ENCODE data around the gene EFHD2.
"Not testable (repeated sequence)": the region's sequence is repeated elsewhere in the genome, so short reads cannot be mapped to it uniquely, and the experiment has no call there.

The EFHD2 gene

DNA sequence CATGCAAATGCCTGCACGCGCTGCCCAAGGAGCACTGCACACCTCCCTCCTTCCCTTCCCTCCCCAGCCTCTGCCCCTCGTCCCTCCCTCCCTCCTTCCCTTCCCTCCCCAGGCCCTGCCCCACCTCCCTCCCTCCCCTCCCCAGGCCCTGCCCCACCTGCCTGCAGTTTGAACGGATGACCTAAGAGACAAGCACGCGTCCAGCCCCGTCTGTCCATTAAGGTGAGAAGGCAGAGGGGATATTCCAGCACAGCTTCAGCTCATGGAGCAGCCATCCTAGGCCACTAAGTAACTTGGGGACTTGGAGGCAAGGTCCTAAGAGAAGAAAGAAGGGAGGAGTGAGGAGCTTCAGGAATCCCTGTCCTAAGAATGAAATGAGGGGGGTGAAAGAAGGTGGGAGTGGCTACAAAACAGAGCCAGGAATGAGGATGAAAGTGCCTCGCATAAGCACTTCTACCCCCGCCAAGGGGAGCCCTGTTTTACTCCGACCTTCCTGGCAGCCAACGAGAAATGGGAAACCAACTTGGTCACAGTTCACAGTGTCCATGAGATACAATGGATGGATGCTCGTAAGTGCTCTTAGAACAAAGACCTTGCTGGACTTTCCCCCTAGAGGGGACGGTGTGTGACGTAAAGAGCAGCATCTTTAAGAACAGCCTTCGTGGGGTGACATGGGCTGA, 21.3 kb upstream of the EFHD2 start:
- DNase-seq (ENCODE audit: low read depth) = no peak

DNA sequence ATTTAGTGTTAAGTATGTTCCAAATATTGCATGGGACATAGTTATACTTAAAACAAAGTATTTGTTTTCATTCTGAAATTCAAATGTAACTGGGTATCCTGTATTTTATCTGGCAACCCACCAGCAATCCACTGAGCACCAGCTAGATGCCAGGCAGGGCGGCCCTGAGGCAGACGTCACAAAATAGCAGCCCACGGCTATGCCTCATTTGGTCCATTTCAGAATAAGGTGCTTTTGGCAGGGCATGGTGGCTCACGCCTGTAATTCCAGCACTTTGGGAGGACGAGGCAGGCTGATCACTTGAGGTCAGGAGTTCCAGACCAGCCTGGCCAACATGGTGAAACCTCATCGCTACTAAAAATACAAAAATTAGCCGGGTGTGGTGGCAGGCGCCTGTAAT, 19.9 kb upstream of the EFHD2 start:
- not testable (repeated sequence) for DNase-seq (ENCODE audit: low read depth)

DNA sequence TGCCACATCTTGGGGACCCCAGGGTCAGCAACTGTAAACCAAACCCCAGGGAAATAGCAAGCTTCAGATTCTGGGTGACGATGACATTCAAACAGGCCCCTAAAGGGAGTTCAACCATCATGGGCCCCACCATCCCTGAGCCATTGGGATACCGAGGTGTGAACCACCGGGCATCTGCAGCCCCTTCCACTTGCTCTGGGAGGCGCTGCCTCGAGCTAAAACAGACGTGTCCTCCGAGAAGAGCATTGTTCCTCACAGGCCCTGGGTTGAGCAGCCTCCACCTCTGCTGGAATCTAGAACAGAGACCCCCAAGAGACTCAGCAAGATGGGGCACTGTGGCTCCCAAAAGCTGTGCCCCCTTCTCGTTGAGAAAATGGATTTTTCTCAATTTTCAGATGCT, 19.0 kb upstream of the EFHD2 start:
- DNase-seq (ENCODE audit: low read depth) = no peak

DNA sequence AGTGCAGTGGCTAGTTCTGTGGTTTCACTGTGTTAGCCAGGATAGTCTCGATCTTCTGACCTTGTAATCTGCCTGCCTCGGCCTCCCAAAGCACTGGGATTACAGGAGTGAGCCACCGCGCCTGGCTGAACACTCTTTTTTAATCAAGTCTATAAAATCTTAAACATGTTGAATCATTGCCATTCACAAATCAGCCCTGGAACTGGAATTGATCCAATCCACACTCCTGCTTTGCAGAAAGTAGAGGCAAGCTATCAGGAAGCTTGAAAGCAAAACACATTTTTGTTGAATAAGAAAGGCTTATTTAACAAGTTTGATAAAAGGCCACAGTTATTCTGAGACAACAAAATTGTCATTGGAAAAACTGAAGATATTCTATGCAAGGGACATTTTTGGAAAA, 18.3 kb upstream of the EFHD2 start:
- no peak for DNase-seq (ENCODE audit: low read depth)

DNA sequence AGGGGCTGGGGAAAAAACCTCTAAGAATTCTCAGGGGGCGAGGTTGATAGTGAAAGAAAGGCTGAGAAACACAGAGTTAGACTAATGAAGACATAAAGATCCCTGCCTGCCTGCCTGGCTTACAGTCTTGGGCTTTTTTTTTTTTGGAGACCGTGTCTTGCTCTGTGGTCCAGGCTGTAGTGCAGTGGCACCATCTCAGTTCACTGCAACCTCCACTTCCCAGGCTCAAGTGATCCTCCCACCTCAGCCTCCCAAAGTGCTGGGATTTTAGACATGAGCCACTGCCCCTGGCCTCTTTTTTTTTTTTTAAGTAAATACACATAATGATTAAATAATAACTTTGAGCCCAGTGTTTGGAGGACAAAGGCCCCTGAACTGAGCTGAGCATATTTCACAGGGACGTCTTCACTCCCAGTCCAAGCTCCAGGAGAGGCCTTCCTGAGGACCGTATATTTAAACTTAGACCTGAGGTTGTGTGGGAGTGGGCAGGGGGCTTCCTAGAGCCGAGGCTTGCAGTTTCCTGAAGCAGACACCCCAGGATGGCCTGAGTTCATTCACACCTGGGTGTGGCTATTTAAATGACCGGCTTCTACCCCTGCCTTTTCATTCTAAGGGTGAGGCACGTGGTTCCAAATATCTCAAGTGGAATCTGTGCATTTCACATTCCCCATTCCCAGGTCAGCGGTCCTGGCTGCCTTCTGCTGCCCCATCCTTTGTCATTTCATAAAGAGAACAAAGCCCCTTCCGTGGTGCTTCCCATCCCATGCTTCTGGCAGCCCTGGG, 16.0 kb upstream of the EFHD2 start:
- no peak for DNase-seq (ENCODE audit: low read depth)

DNA sequence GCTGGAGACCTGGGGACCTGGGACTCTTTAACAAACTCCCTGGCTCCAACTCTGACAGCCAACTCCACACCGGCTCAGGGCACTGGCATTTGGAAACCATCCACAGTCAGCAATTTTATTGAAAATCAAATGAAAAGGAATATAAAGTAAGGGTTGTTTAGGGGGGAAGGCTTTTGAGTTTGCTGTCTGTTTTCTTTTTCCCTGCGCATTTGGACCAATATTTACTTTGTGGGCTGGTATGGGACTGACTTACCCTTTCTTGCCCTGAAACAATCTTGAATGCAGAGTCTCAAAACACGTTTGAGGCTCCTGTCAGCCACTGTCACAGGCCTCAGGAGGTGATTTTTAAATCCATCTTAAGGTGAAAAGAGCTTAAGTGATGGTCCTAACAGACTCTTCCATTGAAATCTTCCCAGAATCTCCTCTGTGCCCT, 15.4 kb upstream of the EFHD2 start:
- DNase-seq (ENCODE audit: low read depth) = no peak

DNA sequence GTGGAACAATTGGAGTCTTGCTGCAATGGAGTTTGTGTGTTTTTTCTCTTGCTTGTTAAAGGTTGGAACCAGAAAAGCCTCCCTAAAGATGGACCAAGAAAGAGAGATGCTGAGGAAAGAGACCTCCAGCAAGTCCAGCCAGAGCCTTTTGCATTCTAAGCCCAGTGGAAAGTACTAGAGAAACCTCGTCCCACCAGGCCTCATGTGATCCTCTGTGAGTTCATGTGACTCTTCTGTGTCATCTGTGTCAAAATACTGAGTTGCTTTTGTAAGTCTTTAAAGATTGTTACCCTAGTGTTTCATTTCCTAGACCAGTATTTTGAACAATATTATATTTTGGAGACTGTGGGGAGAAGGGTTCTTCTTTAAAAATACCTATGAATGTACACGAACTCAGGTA, 12.5 kb upstream of the EFHD2 start:
- no peak for DNase-seq (ENCODE audit: low read depth)

DNA sequence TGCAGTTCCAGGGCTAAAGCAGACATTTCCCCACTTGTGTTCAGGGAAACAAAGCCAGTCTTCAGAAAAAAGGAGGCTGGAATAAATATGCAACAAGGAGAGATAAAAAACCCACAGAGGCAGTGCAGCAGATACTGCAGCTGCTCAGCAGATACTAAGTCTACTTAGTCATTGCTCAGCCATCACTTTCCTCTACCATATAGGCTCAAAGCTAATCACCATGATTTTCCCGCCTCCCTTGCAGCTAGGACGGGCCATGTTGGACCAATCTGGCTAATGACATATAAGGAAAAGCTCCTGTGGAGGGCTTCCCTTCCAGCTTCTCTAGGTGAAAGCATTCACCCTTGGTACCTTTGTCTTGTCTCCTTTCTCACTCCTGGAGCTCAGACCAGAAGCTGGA, 10.0 kb upstream of the EFHD2 start:
- DNase-seq (ENCODE audit: low read depth) = no peak

DNA sequence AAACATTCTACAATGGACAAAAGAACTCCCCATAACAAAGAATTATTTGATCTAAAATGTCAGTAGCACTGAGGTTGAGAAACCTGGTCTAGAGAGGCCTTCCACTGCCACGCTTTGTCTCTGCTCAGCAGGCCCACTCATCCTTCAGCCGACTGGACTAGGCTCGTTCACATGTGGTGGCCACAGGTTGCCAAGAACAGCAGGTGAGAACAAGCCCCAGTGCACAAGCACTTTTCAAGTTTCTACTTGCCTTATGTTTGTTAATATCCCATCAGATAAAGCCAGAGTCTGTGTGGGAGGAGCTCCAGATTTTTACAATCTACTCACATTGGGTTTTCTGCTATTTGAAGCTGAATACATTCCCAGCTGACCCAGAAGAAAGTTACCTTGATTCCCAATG, 9.1 kb upstream of the EFHD2 start:
- no peak for DNase-seq (ENCODE audit: low read depth)

DNA sequence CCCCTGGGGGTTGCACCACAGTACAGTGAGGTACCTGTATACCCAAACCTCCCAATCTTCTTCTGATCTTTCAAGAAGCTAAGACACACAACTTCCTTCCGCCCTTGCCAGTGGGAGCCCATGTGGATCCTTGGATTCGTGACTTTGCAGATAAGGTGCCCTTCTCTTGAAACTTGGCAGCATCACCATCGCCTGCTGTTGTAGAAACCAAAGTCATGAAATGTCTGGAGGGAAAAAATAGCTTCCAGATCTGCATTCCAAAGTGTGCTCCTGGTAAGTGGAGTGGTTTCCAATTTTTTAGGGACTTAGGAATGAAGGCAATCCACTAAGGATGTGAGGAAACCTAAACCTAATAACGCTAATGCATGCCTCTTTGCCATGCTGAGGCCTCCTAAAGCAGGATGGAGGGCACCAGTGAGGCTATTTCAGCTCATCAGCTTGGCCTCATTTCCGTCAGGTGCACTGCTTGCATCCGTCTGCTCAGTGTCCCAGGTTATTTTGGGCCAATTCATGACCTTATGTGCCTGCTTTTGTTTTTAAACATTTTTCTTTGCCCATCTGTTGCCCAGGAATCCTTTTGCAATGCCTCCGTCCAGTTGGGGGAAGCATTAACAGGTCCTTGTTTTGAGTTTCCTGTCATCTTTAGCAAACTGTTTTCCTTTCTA, 8.2 kb upstream of the EFHD2 start:
- DNase-seq (ENCODE audit: low read depth) = no peak

DNA sequence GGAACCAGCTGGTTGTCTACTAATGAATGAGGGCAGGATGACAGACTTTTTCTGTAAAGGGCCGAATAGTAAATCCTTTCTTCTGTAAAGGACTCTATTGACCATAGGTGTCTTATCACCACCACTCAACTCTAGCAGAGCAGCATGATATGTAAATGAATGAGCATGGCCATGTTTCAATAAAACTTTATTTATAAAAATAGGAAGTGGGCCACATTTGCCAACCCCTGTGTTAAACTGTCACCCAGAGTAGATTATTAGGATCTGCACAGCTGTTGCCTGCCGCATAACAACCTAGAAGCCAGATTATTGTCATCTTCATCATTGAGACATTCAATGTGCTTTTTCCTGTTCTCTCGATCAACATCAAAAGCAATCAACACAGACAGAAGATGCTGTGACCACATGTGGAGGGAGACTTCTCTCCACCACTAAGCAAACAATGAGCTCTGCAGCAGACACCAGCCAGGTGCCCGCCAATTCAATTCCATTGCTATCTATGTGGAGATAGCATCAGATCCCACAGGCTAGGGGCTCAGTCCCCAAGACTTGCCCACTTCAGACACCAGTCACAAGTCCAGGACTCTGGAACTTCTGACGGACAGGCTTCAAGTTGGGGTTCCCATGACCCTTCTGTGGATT, 6.8 kb upstream of the EFHD2 start:
- DNase-seq (ENCODE audit: low read depth) = no peak

DNA sequence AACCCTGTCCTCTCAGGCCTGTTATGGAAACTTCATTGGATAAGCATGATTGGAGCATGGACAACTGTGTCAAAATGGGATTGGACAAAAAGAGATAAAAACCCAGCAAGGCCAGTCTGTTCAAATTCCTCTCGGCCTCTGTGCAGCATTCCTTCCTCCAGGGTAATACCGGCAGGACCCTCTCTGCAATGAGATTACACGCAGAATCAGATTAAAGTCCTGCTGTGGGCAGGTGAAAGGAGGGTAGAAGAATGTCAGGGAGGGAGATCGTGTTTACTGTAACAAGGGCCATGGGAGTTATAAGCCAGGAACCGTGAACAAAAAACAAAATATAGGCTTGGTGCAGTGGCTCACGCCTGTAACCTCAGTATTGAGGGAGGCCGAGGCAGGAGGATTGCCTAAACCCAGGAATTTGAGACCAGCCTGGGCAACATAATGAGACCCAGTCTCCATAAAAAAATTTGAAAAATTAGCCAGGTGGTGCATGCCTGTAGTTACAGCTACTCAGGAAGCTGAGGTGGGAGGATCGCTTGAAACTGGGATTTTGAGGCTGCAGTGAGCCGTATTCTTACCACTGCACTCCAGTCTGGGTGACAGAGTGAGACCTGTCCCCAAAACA, 5.6 kb upstream of the EFHD2 start:
- DNase-seq (ENCODE audit: low read depth) = no peak

DNA sequence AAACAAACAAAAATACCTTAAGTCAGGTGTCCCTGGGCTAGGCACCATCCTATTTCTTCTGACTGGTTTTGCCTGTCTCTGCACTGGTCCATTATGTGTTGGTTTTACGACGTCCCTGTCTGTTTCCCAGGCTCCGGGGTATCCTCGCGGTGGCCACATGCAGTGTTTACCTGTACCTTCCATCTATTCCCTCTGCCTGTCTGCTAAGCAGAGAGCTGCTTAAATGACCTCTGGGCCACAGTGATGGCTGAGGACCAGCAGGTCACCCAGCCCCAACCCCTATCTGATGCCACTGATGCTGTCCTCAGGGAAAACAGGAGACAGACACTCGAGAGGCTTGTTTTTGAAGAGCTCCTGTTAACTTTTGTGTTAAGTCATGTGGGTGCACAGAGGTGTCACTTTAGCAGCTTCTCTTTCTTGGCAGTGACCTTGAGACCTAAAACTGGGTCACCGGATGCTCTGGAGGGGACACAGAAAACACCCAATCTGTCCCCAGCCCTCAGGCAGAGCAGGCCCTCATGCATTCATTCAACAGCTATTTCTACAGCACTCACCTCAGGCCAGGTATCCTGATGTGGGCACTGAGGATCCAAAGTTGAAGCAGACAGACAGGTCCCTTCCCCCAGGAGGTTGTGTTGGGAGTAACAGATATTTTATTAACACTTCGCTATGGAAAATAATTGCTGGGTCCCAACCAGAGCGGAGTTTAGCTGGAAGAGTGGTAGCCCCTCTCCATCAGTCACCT, 4.4 kb upstream of the EFHD2 start:
- DNase-seq (ENCODE audit: low read depth) = no peak

DNA sequence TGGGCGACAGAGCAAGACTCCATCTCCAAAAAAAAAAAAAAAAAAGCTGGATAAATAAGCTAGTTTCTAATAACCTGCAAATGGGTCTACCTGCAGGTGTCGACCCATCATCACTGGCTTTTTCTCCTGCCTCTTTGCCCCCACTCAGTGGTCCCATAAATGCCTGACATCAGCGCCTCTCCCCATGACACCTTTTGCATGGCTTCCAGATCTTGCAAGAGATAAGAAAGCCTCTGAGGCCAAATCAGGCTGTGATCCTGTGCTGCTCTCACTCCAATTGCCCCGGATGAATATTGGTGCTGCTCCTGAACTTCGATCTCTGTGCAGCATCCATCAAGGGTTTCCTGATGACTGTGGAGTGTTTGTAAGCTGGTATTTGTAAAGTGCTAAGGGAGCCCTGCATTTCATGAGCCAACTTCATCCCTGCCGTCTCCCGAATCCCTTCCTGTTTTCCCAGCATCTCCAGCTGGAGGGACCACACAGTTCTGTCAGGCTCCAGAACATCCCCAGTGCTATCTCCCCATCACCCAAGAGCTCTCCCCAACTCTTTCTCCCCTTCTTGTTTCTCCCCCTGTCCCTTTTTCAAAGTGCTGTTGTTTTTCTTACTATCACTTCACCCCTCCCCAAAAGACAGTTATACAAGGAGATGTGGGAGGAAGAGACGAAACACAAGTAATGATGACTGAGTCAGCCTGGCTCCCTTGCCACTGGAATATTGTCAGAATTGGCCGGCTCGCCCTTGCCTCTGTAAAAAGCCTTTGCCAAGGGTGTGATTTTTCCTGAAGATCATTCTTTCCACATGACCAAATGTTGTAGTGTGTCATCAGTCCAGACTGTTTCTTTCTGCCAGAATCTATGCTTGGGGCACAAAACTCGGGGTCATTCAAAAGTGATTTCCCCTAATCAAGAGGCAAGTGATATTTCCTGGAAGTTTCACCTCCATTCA, 2.8 kb upstream of the EFHD2 start:
- DNase-seq (ENCODE audit: low read depth) = no peak

DNA sequence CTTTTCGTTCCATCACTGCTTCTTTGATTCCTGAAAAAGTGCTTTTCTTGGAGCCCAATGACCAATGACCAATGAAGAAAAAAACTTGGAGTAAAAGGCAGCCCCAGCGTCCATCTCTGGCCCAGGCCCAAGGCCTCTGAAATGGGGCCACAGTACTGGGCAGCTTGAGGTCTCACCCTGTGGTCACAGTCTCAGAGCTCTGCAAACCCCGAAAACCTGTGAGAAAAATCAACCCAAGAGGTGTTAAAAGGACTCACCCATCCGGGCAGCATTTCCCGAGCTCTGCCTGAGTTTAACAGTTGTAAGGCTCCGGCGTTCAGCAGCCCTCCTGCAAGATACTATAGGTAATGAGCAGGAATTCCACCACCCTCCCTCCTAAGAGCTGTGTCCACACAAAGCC, 2.1 kb upstream of the EFHD2 start:
- DNase-seq (ENCODE audit: low read depth) = no peak

DNA sequence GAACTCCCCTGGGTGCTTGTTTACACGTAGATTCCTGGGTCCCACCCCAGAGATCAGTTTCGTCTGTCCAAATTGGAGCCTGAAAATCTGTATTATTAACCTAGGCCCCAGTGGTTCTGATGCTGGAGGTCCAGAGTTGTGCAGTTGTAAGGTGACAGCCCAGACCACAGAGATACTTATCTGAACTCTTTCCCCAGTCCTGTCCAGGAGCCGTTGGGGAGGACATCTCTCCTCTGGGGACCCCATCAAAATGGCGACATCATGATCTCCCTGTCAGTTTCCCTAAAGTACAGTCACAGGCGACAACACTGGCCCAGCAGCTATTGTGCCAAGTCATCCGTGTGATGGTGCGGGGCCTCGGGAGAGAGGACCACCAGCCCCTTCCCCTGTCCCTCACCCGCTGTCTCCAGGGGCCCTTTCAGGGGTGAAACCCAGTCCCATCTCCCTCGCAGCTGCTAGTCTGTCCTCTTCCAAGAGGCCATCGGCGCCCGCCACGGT, 749 bp upstream of the EFHD2 start:
- DNase-seq (ENCODE audit: low read depth) = no peak

DNA sequence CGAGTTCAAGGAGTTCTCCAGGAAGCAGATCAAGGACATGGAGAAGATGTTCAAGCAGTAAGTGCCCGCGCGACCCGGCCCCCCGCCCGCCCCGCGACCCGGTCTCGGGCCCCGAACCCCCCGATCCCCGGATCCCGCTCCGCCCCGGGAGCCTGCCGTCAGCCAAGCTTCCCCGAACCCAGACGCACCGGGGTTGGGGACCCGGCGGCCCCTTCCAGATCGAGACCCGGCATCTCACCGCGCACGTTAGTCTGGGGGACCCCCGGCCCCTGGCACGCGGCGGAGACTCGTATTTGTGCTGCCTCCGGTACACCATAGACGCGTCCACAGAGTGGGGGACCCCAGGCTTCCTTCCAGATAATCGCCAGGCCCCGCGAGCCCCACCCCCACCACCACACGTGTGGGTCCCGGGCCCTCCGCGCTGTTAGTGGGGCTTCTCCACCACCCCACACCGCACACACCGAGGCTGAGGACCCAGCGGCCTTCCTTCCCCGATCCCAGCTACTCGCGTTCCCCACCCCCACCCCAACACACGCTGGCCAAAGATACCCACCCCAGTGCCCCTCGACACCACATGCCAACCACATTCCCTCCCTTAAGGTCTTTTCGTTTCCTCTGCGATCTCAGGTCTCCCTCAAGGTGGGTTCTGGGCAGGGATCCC, 665 bp downstream of the EFHD2 start:
- DNase-seq (ENCODE audit: low read depth) = no peak

DNA sequence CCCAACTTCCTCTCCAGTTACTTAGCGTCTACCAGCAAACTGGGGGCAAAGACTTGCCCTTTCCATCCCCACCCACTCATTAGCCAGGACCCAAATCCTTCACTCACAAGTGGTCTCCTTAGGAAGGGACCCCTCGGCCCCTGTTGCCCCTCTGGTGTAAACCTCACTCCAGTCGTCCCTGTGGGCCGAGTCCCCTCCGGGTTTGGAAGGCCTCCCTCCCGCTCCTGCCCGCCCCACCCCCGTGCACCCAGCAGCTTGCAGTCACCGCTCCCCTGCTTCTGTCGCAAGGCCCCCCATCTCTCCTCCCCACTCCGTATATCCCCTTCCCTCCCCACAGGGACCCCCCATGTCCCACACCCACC, 1.2 kb downstream of the EFHD2 start:
- DNase-seq (ENCODE audit: low read depth) = no peak

DNA sequence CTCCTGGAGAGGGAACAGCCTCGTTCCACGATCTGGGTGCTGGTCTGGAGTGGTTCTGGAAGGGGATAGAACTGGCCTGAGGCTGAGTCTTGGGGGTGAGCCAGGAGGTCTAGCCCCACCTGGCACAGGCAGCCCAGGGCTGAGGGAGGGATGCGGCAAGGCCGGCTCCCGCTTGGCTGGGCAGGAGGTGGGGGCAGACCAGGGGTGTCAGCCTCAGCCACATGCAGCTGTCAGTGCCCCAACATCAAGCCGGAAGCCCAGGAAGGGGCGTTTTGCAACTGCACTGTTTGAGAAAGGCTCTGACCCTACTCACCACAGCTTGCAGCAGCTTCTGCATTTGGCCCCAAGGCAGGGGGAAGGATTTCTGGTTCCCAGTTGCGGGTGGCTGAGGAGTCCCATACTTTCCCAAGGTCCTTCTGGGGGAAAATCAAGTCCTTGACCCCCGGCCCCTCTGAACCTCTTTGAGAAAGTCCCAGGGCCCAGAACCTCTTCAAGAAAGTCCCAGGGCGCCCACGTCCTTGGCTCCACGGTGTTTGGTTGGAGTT, 2.0 kb downstream of the EFHD2 start:
- DNase-seq (ENCODE audit: low read depth) = no peak
